Measurements from ENCODE around the gene ST3GAL4.
"Not testable (repeated sequence)": the region's sequence is repeated elsewhere in the genome, so short reads cannot be mapped to it uniquely, and the experiment has no call there.

Gene ST3GAL4

DNA sequence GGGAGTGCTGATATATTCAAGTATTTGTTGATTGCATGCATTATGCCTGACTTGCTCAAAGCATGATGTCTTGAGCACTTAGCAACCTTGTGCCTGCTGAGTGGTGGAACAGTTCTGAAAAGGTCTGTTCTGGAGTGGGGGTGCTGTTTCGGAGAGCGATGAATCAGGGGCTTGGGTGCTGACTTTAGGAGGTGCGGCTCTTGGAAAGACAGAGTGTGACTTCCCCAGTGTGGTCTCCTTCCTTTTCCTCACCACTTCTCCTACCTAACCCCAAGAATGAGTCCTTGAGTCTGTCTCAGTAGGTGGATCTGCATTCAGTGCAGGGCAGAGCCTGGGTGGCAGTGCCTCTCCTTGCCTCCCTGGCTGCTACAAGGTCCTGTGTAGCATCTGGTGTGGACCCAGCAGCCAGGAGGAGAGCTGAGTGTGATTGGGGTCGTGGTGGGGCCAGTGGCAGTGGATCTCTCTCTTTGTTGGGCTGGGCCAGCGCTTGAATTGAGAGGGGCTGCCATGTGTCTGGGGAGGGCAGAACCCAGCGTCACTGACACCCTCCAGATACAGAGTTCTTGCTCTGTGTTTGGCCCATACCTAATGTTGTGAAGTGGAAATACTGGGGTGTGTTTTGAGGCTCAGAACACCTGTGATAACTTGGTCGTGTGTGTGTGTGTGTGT lies 35.9 kb downstream of the ST3GAL4 start:
- no peak for DNase-seq

- no peak for DNase-seq
Observed at GRCh38 chr11:126391970-126392632, 36.6 kb downstream of the ST3GAL4 start.

- no peak for DNase-seq
Observed at GRCh38 chr11:126392633-126393013, 37.1 kb downstream of the ST3GAL4 start.

DNA sequence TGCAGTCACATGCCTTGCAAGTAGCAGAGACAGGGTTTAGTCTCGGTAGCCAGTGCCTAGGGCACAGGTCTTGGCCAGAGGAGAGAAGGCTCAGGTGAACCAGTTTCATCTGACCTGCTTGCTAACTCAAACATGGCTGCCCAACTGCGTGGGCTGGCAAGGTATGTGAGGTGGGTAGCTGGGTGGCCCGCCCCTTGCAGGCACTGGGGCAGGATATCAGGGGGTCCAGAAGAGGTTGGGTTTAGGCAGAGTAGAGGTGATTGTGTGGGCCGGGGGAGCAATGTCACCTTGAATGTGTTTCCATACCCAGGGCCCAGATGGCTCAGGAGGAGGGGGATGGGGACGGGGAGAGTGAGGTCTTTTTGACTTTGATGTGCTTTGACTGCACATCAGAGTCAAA lies 37.7 kb downstream of the ST3GAL4 start:
- DNase-seq = no peak

DNA sequence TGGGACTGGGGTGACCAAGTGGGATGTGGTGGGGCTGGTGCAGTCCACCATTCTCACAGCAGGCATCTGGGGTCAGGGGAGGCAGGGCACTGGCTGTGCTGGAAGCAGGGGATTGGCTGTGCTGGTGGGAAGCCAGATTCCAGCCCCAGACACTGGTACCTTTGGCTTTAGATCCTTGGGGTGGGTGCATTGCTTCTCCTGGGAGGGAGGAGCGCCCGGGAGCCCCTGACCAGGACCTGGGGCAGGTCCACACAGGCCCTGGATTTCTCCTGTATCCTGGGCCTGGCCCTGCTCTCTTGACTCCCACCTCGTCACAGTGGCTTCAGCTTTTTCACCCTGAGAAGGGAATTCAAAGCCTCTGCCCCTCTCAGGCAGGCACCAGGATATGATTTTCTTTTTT lies 38.5 kb downstream of the ST3GAL4 start:
- DNase-seq = no peak

- not testable (repeated sequence) for DNase-seq
Observed at GRCh38 chr11:126394634-126395072, 39.2 kb downstream of the ST3GAL4 start.

DNA sequence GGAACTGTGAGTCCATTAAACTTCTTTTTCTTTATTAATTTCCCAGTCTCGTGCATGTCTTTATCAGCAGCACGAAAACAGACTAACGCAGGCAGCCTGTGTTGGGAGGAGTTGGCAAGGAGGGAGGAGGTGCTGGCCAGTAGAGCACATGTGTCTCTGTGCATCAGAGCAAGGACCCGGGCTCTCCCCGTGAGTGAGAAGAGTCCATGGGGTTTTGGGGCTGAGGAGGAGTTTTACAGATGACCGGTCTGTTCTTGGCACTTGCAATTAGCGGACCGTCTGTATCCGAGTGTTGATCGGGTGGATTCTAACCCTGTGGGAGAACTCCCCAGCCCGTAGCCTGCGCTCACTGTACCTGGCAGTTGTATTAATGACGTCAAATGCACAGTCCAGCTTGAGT lies 40.3 kb downstream of the ST3GAL4 start:
- DNase-seq = not testable (repeated sequence)

- DNase-seq = not testable (repeated sequence)
Observed at GRCh38 chr11:126396266-126396665, 40.8 kb downstream of the ST3GAL4 start.

DNA sequence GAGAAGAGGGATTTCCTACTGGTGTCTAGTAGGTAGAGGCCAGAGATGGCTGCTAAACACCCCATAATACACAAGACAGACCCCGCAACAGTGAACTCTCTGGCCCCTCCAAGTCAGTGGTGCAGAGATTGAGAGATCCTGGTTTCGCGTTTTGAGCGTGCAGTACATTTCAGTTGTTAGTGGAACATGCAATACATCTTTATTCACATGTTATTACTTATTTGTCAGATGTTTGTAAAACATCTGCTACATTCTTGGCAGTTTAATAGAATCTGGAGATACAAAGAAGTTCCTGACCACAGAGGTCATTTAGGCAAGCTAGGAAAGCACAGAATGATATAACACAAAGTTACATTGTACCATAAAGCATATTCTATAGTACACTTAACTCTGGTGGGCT lies 41.5 kb downstream of the ST3GAL4 start:
- no peak for DNase-seq

DNA sequence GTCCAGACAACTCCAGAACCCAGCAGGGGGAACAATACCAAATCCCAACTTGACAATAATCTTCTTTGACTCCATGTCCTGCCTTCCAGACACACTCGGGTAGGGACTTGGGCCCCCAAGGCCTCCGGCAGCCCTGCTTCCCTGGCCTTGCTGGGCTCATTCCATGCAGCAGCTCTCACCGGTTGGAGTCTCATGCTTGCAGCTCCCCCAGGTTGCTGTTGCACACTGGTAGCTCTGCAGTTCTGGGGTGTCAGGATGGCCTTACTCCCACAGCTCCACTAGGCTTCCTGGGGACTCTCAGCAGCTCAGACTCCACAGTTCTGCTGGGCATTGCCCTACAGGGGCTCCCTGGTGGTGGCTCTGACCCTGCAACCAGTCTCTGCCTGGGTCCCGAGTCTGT lies 42.8 kb downstream of the ST3GAL4 start:
- DNase-seq = no peak

GRCh38 chr11:126398721-126399120 lies 43.2 kb downstream of the ST3GAL4 start:
- no peak for DNase-seq

DNA sequence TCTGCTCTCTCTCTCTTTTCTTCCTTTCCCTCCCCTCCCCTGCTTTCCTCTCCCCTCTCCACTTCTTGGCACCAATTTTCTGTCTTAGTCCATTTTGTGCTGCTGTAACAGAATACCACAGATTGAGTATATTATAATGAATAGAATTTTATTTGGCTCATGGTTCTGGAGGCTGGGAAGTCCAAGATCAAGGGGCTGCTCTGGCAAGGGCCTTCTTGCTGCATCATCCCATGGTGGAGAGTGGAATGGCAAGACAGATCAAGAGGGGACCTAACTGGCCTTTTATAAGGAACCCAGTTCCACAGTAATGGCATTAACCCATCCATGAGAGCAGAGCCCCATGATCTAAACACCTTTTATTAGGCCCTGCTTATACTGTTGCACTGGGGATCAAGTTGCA lies 44.5 kb downstream of the ST3GAL4 start:
- DNase-seq = no peak

GRCh38 chr11:126400479-126400878 lies 45.0 kb downstream of the ST3GAL4 start:
- no peak for DNase-seq

GRCh38 chr11:126403022-126403581 lies 47.6 kb downstream of the ST3GAL4 start:
- no peak for DNase-seq

DNA sequence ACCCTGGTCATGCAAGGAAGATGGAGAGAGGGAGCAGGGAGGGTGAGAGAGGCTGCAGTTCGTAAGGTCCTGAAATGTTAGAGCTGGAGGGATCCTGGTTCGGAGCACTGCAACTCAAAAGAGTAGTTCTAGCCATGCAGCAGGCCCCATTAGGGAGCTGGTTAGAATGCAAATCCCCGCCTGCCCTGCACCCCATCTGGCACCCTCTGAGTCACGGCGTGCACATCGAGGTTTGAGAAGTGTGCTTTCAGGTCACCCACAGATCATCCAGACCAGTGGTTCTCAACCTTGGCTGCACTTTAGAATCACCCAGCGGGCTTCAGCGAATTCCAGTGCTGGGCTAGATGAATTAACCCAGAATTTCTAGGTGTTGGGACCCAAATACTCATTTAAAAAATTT lies 48.2 kb downstream of the ST3GAL4 start:
- no peak for DNase-seq

- no peak for DNase-seq
Observed at GRCh38 chr11:126404367-126404766, 48.9 kb downstream of the ST3GAL4 start.

GRCh38 chr11:126405374-126405773 lies 49.9 kb downstream of the ST3GAL4 start:
- DNase-seq = no peak

DNA sequence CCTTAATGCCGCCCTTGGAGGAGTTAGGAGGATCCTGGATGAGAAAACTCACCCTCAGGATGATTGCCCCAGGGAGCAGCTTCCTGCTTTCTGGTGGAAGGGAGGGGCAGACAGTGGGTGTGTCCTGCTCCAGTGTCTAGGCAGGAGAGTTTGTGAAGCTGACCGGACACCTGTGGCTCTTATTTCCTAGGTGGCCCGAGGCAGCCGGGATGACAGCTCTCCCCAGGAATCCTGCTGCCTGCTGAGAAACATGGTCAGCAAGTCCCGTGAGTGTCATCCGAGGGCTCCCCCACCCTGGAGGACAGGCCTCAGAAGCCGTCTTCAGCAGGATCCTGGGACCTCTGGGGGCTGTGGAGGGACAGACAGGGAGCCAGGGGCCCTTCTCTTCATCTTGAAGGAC lies 50.4 kb downstream of the ST3GAL4 start:
- no peak for DNase-seq

DNA sequence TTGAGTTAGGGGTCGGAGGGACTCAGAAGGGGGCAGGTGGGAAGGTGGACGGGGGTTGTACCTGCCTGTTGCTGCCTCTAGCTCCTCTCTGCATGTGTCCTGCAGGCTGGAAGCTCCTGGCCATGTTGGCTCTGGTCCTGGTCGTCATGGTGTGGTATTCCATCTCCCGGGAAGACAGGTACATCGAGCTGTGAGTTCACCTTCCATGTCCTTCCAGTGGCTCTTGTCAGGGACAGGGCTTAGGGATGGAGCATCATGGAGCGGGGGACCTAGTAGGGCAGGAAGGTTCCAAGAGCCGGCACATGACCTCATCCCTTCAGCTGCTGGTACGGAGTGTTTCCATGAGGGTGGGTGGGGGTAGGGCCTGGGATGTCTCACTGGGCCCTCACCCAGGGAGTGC lies 50.9 kb downstream of the ST3GAL4 start:
- DNase-seq = no peak

- DNase-seq = no peak
Observed at GRCh38 chr11:126407101-126407521, 51.6 kb downstream of the ST3GAL4 start.

GRCh38 chr11:126407682-126408288 lies 52.3 kb downstream of the ST3GAL4 start:
- DNase-seq = no peak

DNA sequence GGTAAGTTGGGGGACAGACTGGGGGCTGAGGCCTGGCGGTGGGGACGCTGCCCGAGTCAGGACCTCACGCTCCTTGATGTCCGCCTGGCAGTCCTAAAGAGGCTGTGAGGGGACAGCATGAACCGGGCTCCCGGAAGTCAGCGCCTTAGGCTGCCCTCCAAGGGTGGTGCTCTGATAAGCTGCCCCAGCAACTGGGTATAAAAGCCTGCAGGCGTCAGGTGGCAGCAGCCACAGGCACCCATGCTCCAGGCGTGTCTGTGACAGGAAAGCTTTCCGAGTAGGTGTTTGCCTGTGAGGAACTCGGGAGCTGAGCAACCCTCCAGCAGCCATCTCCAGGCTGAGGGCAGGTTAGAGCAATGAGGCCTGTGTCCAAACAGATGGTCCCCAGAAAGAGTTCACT lies 53.0 kb downstream of the ST3GAL4 start:
- no peak for DNase-seq

DNA sequence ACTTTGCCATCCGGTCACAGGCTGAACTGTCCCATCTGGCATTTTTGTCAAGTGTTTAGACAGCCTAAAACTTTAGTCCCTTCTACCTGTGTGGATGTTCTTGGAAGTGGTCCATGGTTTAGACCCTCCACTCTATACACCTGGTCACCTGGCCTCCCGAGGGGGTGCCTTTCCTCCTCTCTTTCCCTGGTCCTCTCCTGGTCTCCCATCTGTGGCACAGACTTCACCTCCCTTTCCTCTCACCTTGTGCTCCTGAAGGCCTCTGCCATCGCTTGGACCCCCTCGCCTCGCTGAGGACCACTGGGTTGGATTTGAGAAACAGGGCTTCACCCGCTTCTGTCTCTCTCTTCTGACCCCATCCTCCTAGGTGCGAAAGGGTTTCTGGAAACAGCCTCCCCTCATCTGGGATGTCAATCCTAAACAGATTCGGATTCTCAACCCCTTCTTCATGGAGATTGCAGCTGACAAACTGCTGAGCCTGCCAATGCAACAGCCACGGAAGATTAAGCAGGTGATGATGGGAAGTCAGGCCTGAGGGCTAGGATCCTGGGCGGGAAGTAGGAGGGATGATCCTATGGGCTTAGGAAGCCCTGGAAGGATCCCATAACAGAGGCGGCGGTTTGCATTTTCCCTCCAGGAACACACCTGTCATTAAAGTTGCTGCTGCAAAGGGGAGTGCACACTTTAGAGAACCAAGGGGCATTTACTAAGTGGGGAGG lies 53.6 kb downstream of the ST3GAL4 start:
- no peak for DNase-seq

All from CD4-positive, alpha-beta T cell treated with Interleukin-17A for 4 hours (primary cell).